Sciatic nerve (tissue), 2 donors: Measurements from ENCODE around the gene IFNA6. TPM values are rescaled to one million over a fixed set of nuclear protein-coding genes. Genes with fewer than 3 reads are reported as not detected.
A peak's percentile ranks its signal among the peaks of the same experiment; 100 is the strongest.

ENCODE experiments used
- ATAC-seq: fragments of 200-7000 bp; cut with Tn5 transposase; one replicate; pipeline ENCODE4 v1.9.1; 2020; ENCODE audit warnings: mild to moderate bottlenecking, moderate library complexity
- DNase-seq: peaks from one replicate; pipeline ENCODE4 v3.0.0-alpha.2; 2020; ENCODE audit warnings: low spot score
- intact Hi-C: fragments of 100-400 bp; cut with DNase I; formaldehyde crosslinking; loops from one replicate; pipeline ENCODE4 v1.14.2; 2022
- total RNA-seq: library from RNA; stranded (reverse); fragmentation: NEBNext Ultra II Directional; extraction: Animal tissue kit (Norgen Biotek cat#: 25700); gene quantifications from one replicate; pipeline ENCODE4 v1.2.1, GENCODE V29; 2021
- donor health status: DM: no; HTN: no; CAD: no.
- donor health status: DM: no; HTN: no; CAD: no.

IFNA6 gene
- total RNA-seq, 1 donor from 2014 or later: not detected

DNA sequence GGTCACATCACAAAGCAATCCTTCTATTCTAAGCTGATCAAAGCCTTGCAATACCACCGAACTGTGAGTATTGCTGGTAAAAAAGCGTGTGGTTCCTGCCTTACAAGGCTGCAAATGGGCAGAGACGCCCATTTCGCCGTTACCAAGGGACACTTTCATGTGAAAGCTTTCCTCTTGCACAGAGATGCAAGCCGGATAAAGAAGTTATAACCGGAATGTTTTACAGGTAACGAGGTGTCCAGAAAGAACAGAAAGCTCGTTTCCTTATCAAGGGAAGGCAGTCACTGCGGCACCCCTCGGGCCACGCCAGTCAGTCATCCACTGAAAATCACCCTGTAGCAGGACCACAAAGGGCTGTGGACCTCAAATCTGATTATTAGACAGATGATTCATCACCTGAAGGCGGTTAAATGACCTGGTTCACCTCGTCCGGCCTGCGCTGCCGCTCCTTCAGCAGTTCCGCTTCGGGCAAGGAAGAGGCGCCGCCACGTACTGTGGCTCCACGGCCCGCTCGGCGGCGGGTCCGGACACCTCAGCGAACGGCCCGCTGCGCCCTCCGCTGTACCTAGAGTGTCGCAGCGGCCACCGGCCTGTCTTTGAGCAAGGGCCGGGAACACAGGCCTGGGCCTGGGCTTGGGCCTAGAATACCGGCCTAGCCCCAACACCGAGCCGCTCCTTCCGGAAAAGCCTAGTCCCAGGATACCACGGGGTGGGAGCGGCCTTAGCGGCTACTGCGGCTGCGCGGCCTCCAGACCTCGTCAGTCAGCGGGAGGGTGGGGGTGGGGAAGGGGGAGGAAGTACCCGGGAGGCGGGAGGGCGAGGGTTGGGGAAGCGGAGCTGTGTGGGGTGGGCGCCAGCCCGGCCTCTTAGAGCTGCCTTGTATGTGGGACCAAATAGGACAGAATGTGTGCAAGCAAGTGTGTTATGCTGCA is 15.7 kb downstream of the IFNA6 start, which contains the start of gene KLHL9:
Gene KLHL9 (minus strand): TSS at position 704 of the 932 bp plus-strand sequence. CDS start 545 bp downstream, at position 159.
- DNase-seq (peak; percentile 96), ATAC-seq (peak; percentile 99)
- intact Hi-C loops: no loop called here

DNA sequence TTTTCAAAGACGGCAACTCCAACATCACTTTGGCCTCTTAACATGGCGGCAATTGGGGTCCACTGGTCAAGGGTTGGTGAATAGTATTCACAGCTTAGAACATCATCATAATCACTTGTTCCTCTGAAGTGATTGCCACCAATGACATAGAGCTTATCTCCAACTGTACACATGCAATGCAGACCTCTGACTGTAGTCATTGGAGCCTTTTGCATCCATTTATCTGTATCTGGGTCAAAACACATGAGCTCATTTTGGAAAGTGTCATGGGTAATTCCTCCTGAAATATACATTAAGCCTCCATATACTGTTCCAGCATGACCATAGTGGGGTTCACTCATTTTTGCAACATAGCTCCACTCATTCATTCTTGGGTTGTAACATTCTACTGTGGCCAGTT is 17.5 kb downstream of the IFNA6 start:
- DNase-seq (no peak), ATAC-seq (no peak)
- intact Hi-C loops: no loop called here

GRCh38 chr9:21331676-21332402 is 18.8 kb downstream of the IFNA6 start:
- intact Hi-C loops: no loop called here
- DNase-seq (no peak), ATAC-seq (no peak)

- DNase-seq (no peak), ATAC-seq (peak; percentile 80)
- intact Hi-C loops: no loop called here
These were observed 24.1 kb downstream of the IFNA6 start for GRCh38 chr9:21326526-21327139.

- ATAC-seq (no peak), DNase-seq (no peak)
- intact Hi-C loops: loop anchor here (5.0 kb wide), 1 partner anchor 463 kb away; no protein-coding TSS in a partner anchor
These were observed 26.6 kb downstream of the IFNA6 start for GRCh38 chr9:21324047-21324446.

GRCh38 chr9:21322911-21323461 is 27.7 kb downstream of the IFNA6 start:
- ATAC-seq: no peak
- no peak for DNase-seq
- intact Hi-C loops: loop anchor here (5.0 kb wide), 1 partner anchor 464 kb away; no protein-coding TSS in a partner anchor

- no peak for DNase-seq
- intact Hi-C loops: loop anchor here (5.0 kb wide), 1 partner anchor 467 kb away; no protein-coding TSS in a partner anchor
- ATAC-seq: no peak
These were observed 30.2 kb downstream of the IFNA6 start for GRCh38 chr9:21320465-21320864.

- ATAC-seq (peak; percentile 82), DNase-seq (no peak)
- intact Hi-C loops: no loop called here
These were observed 32.4 kb downstream of the IFNA6 start for GRCh38 chr9:21317956-21318923.

DNA sequence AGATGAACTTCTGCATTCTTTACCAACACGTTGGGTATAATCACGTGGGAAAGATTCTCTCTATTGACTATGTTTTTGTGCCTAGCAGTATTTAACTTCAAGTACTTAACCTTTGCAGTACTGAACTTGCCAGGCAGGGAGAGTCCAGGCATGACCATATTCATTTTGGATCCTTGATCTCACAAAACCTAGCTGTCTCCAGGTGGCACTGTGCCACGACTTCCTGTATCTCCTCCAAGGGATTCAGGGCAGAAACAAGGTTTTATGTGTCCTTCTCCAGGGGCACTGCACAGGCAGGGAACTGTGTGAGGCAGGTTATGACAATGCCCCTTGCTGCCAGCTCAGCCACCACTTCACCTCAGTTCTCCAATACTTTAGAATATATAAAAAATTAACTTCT is 33.8 kb downstream of the IFNA6 start:
- DNase-seq (no peak), ATAC-seq (peak; percentile 13)
- intact Hi-C loops: no loop called here

- ATAC-seq: peak; percentile 55
- intact Hi-C loops: no loop called here
These were observed 34.5 kb downstream of the IFNA6 start for GRCh38 chr9:21316032-21316842.

GRCh38 chr9:21314152-21314551 is 36.5 kb downstream of the IFNA6 start:
- DNase-seq (no peak), ATAC-seq (no peak)
- intact Hi-C loops: no loop called here

More at GRCh38 chr9:21316032-21316842, 34.5 kb downstream of the IFNA6 start:
- DNase-seq: no peak

- DNase-seq (no peak), ATAC-seq (no peak)
- intact Hi-C loops: no loop called here
These were observed 38.8 kb downstream of the IFNA6 start for GRCh38 chr9:21311889-21312288.

- ATAC-seq (no peak), DNase-seq (no peak)
- intact Hi-C loops: no loop called here
These were observed 45.5 kb downstream of the IFNA6 start, which contains the start of gene IFNA5 for GRCh38 chr9:21305213-21305612. IFNA5 (minus strand) TSS chr9:21305313; CDS start chr9:21305256, 57 bp downstream.
